Panc1 (cell line): Measurements from ENCODE around the gene INIP. TPM values are rescaled to one million over a fixed set of nuclear protein-coding genes. Genes with fewer than 3 reads are reported as not detected.

Experiments
- ATAC-seq: fragments of 200-7000 bp; cut with Tn5 transposase; 2 replicates; pipeline ENCODE4 v1.9.1; 2020; ENCODE audit warnings: mild to moderate bottlenecking, moderate library complexity
- Bru-seq: library from RNA; stranded (reverse); fragments of 400-500 nt; gene quantifications from one replicate; lab custom pipeline; 2021; lab: Mats Ljungman, UMichigan
- BruChase-seq, 2 experiments: library from RNA; stranded (reverse); fragments of 400-500 nt; gene quantifications; one replicate each; lab custom pipeline; 2021; lab: Mats Ljungman, UMichigan
- BruUV-seq: library from RNA; stranded (reverse); fragments of 400-500 nt; replicated peaks from 2 replicates; lab custom pipeline; 2021; lab: Mats Ljungman, UMichigan
- CTCF ChIA-PET: fragments of 300-600 bp; sonication (Branson Sonifier 250); formaldehyde crosslinking; loops from one replicate; lab custom pipeline; 2022; ENCODE audit warnings: antibody characterized with exemption; lab: Charles Lee
- POLR2A ChIA-PET: fragments of 300-600 bp; sonication (Branson Sonifier 250); formaldehyde crosslinking; loops from one replicate; lab custom pipeline; 2022; ENCODE audit warnings: antibody characterized with exemption; lab: Charles Lee
- DNase-seq: peaks from one replicate; pipeline ENCODE4 v3.0.0-alpha.2; 2010; ENCODE audit warnings: low read depth, low spot score
- H3K27ac ChIP-seq: 2 replicates; pipeline ENCODE4 v1.5.1; 2011; ENCODE audit warnings: mild to moderate bottlenecking, low read length, inconsistent platforms
- H3K27me3 ChIP-seq: fragments of 200-500 bp; sonication (Bioruptor generic); 2 replicates; pipeline ENCODE4 v1.6.0; 2014; ENCODE audit warnings: low read length, inconsistent platforms; ENCODE audit not compliant: control insufficient read depth, insufficient read depth
- H3K36me3 ChIP-seq: fragments of 200-500 bp; sonication (Bioruptor generic); 2 replicates; pipeline ENCODE4 v1.5.1; 2014; ENCODE audit warnings: inconsistent platforms, mild to moderate bottlenecking, low read length, moderate library complexity; ENCODE audit not compliant: control insufficient read depth, insufficient read depth
- H3K4me1 ChIP-seq: 2 replicates; pipeline ENCODE4 v1.5.1; 2011; ENCODE audit warnings: inconsistent platforms, mild to moderate bottlenecking, low read length, moderate library complexity; ENCODE audit not compliant: control insufficient read depth, insufficient read depth
- H3K4me3 ChIP-seq, 2 experiments: 2 replicates each; pipeline ENCODE4 v1.5.1; 2011 to 2012; ENCODE audit warnings: low read depth in 2 of 2, low read length in 2 of 2, mild to moderate bottlenecking in 2 of 2, inconsistent platforms in 1 of 2, moderate library complexity in 1 of 2
- H3K9me3 ChIP-seq: fragments of 200-500 bp; sonication (Bioruptor generic); 2 replicates; pipeline ENCODE4 v1.5.1; 2014; ENCODE audit warnings: low read depth, mild to moderate bottlenecking, inconsistent platforms, low read length, moderate library complexity; ENCODE audit not compliant: control insufficient read depth, insufficient read depth
- CTCF ChIP-seq: fragments of 450-650 bp; IDR thresholded peaks from 2 replicates; pipeline ENCODE4 v1.5.1; 2017; ENCODE audit warnings: mild to moderate bottlenecking
- POLR2AphosphoS5 ChIP-seq: IDR thresholded peaks from 2 replicates; pipeline ENCODE4 v1.6.1; 2012; ENCODE audit warnings: mild to moderate bottlenecking, low read depth, low read length, moderate library complexity
- REST ChIP-seq, 2 experiments: IDR thresholded peaks; 2 replicates each; pipeline ENCODE4 v1.6.1; 2011 to 2012; ENCODE audit warnings: low read depth in 2 of 2, control low read depth in 1 of 2, low read length in 1 of 2, mild to moderate bottlenecking in 1 of 2, moderate library complexity in 1 of 2; ENCODE audit not compliant: insufficient read depth in 1 of 2
- SIN3A ChIP-seq: IDR thresholded peaks from 2 replicates; pipeline ENCODE4 v1.6.1; 2012; ENCODE audit warnings: low read depth, mild to moderate bottlenecking, low read length, moderate library complexity, borderline replicate concordance; ENCODE audit not compliant: insufficient read depth
- TCF7L2 ChIP-seq: IDR thresholded peaks from 2 replicates; pipeline ENCODE4 v1.6.1; 2011; ENCODE audit warnings: mild to moderate bottlenecking, low read depth, low read length, inconsistent platforms
- in situ Hi-C: cut with HindIII; loops from 2 replicates; pipeline ENCODE4 v1.10.0; 2016; ENCODE audit warnings: low sequenced_read_pairs, low pct_unique_long_range_greater_than_20kb
- intact Hi-C: fragments of 100-400 bp; cut with micrococcal nuclease; formaldehyde crosslinking; loops from one replicate; pipeline ENCODE4 v1.10.0; 2022; ENCODE audit not compliant: unreplicated experiment
- long read RNA-seq: library from polyadenylated mRNA; unstranded; transcript quantifications from one replicate; pipeline ENCODE4 v2.0.0, GENCODE V29; 2021; ENCODE audit not compliant: unreplicated experiment
- polyA plus RNA-seq: library from polyadenylated mRNA; unstranded; fragments of >200 nt; gene quantifications from one replicate; pipeline ENCODE4 v1.2.1, GENCODE V29; 2012; ENCODE audit warnings: missing spikeins; ENCODE audit not compliant: insufficient read length
- total RNA-seq: library from RNA; stranded (reverse); gene quantifications from one replicate; pipeline ENCODE4 v1.2.1, GENCODE V29; 2021; ENCODE audit not compliant: unreplicated experiment

INIP gene
- total RNA-seq: 20.0 TPM
- 10.3 TPM for polyA plus RNA-seq
- Bru-seq, nascent RNA: percentile 63 among the genes with signal in this experiment
- percentile 72 among the genes with signal in this experiment for BruChase-seq, experiment 1, labeled RNA remaining after a 2-hour chase
- BruChase-seq, experiment 2, labeled RNA remaining after a 6-hour chase: percentile 72 among the genes with signal in this experiment
- long read RNA-seq, full-length matches to known transcripts: 9 of 17 reads
- long read RNA-seq, partial matches to known transcripts: 1 of 17 reads
- long read RNA-seq, other reads (novel, unspliced or antisense): 7 of 17 reads

GRCh38 chr9:112717661-112718331 lies at the start of gene INIP:
Gene INIP (minus strand): TSS chr9:112718117. CDS start chr9:112716485, 1,632 bp downstream.
- H3K36me3 ChIP-seq: no peaks in the 10 kb centered on the region
- in situ Hi-C loops: no loop called here
- BruUV-seq: TSS peak; percentile 94
- DNase-seq (peak; percentile 70), ATAC-seq (peak; percentile 98)
- ChIA-PET POLR2A (interaction anchor here (0.6 kb wide), 3 partner anchors 56 to 1383 kb away, joined by 3 read pairs; no protein-coding TSS in a partner anchor), CTCF (interaction anchor here (0.6 to 1.0 kb wide), 5 partner anchors 11 to 1852 kb away, joined by 3 to 5 read pairs (median 3); no protein-coding TSS in a partner anchor)
- peak within 1 kb of the TSS; percentile 89 for H3K27ac ChIP-seq
- peak within 1 kb of the TSS; percentile 91 to 93 for H3K4me3 ChIP-seq
- TF ChIP-seq TCF7L2: no peak
- no peak for TF ChIP-seq CTCF
- no peak for TF ChIP-seq REST (IDR thresholded peaks at IDR 0.05; ENCODE audit: insufficient read depth in 1 of 2, low read depth in 2 of 2, low read length in 1 of 2)
- peak; percentile 90; the same call in 1 of the 2 replicates for TF ChIP-seq SIN3A
- peak; percentile 64; the same call in 1 of the 2 replicates for TF ChIP-seq POLR2AphosphoS5
- intact Hi-C loops: loop anchor here (10.0 kb wide), 1 partner anchor 77 kb away; no protein-coding TSS in a partner anchor
- H3K9me3 ChIP-seq: no peaks in the 10 kb centered on the region
- no peaks in the 10 kb centered on the region; the same call in 1 of the 2 replicates for H3K4me1 ChIP-seq
- no peaks in the 10 kb centered on the region for H3K27me3 ChIP-seq

GRCh38 chr9:112765281-112765680 lies 47.4 kb upstream of the INIP start:
- BruUV-seq: no TSS peak
- Histone ChIP-seq H3K4me1 (no peaks in the 10 kb centered on the region), H3K9me3 (no peaks in the 10 kb centered on the region), H3K36me3 (no peaks in the 10 kb centered on the region), H3K27ac (no peak overlapping the region), H3K27me3 (no peaks in the 10 kb centered on the region), H3K4me3 (no peak overlapping the region)
- POLR2A ChIA-PET: no interaction called here
- DNase-seq: no peak
- in situ Hi-C loops: no loop called here
- intact Hi-C loops: no loop called here
- TF ChIP-seq SIN3A: no peak
- ATAC-seq: no peak
- CTCF ChIA-PET: no interaction called here
